GM19455 (cell line): ENCODE results near the gene KCNG2.
"Not testable (repeated sequence)": the region's sequence is repeated elsewhere in the genome, so short reads cannot be mapped to it uniquely, and the experiment has no call there.

Source experiments
- ATAC-seq: cut with Tn5 transposase; IDR thresholded peaks from one replicate; pipeline ENCODE4 v1.9.1; 2021; ENCODE audit not compliant: unreplicated experiment

Gene KCNG2, protein sequence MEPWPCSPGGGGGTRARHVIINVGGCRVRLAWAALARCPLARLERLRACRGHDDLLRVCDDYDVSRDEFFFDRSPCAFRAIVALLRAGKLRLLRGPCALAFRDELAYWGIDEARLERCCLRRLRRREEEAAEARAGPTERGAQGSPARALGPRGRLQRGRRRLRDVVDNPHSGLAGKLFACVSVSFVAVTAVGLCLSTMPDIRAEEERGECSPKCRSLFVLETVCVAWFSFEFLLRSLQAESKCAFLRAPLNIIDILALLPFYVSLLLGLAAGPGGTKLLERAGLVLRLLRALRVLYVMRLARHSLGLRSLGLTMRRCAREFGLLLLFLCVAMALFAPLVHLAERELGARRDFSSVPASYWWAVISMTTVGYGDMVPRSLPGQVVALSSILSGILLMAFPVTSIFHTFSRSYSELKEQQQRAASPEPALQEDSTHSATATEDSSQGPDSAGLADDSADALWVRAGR

DNA sequence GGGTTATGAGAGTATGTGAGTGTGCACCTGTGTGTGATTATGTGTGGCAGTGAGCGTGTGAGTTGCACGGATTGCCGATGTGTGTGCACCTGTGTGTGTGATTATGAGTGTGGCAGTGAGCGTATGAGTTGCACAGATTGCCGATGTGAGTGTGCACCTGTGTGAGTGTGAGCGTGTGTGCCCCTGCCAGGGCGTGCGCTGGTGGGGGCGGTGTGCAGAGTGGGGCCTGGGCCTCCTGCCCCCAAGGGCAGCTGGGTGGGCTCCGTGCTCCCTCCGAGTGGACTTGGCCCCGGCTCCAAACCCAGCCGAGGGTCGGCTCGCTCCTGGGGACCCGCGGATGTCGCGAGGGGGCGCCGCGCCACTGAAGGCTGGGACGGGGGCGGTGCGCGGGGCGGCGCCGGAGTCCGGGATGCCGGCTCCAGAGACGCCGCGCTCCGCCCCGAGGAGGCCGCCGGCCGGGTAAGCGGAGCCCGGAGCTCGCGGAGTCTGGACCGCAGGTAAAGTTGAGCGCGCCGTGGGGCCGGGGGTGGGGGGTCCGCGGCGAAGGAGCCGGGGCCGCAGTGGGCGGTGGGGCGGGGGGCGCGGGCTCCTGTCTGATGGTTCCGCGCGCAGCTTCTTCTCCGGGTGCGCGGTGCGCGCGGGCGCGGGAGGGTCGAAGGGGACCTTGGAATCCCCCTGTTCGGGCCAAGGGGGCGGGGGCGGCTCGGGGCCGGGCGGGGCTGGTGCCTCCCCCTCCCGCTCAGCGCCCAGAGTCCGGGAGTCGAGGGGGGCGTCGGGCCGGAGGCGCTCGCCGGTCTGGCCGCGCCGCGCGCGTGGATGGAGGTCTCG lies at the start of gene KCNG2:
TSS of gene KCNG2 (plus strand) at position 421 of the 828 bp plus-strand sequence. CDS start 65,730 bp downstream, outside the sequence.
- no peak for ATAC-seq

DNA sequence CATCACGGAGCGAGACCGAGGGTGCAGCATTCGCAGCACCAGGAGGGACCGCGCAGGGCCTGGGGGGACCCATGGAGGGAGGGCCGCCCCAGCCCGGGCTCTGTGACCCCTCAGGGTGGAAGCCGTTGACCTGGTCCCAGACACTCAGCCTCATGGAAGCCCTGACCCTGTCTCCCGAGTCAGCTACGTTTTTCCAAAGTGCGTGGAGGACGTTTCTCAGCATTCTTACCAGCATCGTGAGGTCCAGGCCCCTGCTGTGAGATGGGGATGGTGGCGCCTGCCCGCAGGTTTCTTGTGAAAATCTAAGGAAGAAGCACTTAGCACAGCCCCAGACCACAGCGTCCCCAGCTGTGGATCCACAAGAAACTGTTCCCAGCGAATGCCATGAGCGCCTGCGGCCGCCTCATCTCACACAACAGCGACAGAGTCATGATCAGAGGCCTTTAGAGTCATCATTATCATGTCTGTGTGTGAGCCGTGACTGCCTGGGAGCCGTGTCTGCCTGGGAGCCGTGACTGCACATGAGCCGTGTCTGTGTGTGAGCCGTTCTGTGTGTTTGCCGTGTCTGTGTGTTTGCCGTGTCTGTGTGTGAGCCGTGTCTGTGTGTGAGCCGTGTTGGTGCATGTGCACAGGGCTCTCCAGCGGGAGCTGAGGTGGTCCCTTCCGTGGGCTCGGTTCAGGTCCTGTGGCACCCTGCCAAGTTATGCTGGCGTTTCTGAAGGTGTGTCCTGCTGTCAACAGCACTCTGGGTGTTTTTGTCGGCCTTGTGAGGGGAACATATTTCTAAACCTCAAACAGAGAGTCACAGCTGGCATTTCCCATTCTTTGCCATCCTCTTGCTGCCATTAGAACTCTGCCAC lies 49.2 kb upstream of the KCNG2 start:
- no peak for ATAC-seq

DNA sequence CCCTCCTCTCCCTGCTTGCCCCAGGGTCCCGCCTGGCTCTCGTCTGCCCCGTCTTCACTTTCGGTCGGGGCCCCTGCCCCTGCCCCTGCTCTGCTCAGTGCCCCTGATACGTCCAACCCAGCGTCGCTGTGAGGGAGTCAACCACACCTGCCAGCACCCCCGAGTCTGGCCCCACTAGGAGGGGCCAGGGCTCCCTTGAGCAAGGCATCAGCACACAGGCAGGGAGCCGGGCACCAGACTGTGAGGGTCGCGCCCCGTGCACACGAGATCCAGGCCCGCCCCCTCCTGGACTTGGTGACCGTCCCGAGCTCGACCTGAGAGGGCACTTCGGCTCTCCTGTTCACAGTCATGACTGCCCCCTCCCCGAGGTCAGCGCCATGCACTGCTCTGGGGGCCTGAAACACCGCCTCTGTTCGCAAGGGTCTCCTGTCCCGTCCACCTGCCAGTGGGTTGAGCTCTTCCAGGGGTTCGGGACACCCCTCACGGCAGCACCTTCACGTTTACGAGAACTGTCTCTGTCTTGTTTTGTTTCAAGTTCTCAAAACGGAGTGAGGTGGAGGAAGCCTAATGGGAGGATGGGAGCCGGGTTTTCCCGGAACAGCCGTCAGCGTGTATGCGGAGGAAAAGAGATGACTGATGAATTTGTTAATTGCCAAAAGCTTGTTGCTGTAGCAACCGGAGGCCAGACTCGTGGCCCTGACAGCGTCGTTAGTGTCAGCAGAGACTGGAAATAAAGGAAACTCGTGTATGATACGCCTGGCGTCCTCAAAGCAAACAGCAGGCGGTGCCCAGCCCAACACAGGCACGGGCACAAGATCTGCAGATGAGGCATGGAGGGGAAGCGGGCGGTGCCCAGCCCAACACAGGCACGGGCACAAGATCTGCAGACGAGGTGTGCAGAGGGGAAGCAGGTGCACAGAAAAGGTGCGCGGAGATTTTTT lies 48.2 kb upstream of the KCNG2 start:
- ATAC-seq = no peak

DNA sequence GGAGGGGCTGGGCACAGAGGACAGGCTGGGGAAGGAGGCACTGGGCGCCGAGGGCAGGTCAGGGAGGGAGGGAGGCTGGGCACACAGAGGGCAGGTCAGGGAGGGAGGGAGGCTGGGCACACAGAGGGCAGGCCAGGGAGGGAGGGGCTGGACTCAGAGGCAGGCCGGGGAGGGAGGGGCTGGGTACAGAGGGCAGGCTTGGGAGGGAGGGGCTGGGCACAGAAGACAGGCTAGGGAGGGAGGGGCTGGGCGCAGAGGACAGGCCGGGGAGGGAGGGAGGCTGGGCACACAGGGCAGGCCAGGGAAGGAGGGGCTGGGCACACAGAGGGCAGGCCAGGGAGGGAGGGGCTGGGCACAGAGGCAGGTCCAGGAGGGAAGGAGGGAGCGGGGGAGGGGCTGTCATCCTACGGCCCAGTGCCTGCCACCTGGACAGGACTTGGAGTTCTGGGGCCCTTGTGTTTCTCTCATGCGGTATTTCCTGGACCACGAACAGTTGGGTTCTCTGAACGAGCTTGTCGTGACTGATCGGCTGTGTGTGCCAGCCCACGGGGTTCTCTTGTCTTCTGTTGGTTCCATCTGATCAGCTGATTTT lies 46.7 kb upstream of the KCNG2 start:
- ATAC-seq = no peak

DNA sequence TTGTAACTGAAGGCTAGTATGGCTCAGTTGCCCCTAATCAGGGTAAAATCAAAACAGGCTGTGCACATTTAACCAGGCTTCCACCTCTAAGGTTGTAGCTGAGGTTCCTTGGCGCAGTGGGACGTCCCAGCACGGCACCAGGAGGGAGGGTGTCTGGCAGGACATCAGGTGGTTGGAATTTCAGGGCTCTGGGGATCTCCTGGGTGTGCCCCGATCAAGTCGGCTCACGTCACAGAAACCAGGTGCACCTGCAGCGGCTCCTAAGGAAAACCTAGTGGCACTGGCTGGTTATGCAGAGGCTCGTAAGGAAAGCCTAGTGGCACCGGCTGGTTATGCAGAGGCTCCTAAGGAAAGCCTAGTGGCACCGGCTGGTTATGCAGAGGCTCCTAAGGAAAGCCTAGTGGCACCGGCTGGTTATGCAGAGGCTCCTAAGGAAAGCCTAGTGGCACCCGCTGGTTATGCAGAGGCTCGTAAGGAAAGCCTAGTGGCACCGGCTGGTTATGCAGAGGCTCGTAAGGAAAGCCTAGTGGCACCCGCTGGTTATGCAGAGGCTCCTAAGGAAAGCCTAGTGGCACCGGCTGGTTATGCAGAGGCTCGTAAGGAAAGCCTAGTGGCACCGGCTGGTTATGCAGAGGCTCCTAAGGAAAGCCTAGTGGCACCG lies 45.7 kb upstream of the KCNG2 start:
- not testable (repeated sequence) for ATAC-seq

DNA sequence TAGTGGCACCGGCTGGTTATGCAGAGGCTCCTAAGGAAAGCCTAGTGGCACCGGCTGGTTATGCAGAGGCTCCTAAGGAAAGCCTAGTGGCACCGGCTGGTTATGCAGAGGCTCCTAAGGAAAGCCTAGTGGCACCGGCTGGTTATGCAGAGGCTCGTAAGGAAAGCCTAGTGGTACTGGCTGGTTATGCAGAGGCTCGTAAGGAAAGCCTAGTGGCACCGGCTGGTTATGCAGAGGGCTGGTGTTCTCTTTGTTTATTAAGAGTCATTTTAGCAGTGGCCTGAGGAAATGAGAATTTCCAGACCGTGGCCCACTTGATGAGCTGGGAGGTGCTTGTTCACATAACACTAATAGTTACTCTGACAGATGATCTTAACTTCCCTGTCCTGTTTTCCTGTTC lies 44.8 kb upstream of the KCNG2 start:
- not testable (repeated sequence) for ATAC-seq

DNA sequence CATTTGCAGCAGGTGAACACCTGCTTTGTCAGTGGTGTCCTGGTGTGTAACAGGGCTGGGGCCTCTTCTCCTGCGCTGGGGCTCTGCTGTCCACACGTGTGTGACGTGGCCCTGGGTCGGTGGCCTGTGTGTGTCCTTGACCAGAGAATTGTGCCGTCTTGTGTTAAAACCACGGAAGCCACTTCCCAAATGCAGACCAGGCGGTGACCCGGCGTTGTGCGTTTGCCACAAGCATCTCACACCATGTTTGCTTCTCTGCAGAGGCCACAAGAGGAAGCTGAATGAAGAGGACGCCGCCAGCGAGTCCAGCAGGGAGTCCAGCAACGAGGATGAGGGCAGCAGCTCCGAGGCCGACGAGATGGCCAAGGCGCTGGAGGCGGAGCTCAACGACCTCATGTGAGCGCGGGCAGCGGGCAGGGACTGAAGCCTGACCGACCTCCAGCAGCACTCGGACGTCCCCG lies 44.3 kb upstream of the KCNG2 start:
- ATAC-seq = no peak

DNA sequence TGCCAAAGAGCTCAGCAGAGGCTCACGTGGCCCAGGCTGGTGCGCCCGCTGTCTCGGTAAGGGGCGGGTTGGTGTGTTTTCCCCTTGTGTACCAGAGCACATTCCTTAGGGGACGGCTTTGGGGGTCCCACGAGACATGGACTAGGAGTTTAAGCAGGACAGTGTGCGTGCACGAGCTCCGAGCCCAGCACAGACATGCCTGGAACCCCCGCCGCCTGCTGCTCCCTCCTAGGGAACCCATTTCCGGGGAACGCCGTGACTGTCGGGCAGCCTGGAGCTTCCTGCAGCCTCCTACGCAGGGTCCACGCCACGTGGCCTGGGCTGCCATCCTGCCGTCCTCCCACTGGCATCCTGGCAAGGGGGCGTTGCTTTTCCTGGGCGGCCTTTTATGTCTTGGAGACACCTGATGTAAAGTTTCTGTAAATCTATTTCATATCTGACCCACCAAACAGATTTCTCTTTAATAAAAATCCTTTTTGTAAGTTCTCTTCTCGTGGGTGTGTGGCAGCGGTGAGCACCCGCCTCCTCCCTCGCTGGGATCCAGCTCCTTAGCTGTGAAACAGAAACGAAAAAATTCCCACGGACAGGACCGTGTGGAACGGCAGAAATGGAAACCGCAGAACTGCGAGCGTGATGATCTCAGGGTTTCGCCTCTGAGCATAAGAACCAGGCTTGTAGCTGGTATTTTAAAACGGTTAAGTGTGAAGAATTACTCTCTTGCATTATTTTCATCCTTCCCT lies 43.5 kb upstream of the KCNG2 start:
- ATAC-seq = no peak

DNA sequence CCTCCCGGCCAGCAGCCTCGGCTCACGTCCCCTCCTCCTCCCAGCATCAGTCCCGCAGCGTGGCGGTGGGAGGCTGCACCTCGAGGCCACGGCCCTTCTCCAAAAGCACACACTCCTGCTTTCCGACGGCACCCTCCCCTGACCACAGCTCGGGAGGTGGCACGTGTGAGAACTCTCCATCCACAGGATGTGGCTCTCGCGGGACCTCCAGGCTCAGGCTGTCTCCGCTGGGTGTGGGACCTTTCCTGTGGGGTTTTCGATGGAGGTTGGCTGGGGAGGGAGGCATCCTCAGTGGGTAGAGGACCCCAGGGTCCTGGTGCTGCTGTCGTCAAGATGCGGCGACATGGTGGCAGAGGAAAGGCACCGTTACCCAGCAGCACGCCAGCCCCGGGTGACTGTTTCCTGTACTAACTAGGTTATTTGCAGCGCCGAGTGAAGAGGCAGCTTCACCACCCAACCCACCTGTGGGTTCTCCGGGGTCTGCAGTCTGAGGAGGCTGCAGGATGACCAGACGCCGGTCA lies 42.8 kb upstream of the KCNG2 start:
- no peak for ATAC-seq

DNA sequence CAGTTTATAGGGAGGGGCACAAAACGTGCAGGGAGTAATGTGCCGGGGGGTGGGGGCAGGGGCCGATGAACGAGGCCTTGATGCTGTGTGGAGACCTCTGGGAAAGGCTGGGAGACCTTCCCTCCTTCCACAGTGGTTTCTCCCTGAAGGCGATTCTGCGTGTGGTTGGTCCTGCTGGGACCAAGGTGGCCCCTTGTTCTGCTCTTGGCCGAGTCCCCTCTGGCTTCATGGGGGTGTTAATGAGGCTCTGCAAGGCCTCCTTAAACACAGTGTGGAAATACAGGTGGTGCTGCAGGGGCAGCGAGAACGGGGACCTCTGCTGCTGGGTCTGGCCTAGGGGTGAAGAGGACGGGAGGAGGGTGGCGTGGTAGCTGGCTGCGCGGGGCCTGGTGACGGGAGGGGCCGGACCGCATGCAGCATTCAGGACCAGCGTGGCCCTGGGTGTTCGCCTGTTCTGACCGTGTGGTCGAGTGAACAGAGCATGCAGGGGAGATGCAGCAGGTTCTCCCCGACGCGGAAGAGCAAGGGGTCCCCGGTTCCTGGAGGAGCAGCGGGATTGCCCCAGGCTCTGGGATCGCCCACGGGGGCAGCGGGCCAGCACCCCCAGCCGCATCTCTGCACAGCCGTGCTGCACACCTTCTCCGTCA lies 42.1 kb upstream of the KCNG2 start:
- no peak for ATAC-seq

DNA sequence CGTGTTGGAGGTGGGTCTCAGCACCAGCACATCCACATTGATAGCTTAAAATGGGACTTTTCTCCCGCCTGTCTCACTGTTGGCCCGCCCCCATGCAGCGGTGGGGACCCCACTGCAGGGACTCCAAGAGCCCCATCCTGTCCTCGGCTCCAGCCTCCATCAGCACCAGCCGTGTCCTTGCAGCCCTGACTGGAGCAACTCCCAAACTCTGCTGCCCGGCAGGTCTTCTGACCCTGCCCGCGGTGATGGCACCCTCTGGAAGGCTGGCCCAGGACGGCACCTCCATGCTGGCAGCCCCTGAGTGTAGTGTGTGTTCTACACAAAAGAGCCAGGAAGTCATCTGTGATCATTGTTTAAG lies 41.6 kb upstream of the KCNG2 start:
- no peak for ATAC-seq

DNA sequence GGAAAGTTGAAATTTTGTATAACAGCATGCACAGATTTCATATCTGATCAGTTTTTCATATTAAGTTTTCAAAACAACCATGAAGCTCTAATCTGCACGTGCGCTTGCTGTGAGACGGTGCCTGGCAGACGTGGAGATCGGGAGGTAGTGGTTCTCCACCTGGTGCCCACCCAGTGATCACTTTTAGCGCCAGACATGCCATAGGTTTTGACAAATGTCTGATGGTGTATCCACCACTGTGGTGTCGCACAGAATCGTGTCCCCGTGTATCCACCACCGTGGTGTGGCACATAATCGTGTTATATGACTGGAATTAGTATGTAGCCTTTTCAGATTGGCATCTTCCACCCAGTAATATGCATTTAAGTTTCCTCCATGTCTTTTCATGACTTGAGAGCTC lies 40.9 kb upstream of the KCNG2 start:
- no peak for ATAC-seq

DNA sequence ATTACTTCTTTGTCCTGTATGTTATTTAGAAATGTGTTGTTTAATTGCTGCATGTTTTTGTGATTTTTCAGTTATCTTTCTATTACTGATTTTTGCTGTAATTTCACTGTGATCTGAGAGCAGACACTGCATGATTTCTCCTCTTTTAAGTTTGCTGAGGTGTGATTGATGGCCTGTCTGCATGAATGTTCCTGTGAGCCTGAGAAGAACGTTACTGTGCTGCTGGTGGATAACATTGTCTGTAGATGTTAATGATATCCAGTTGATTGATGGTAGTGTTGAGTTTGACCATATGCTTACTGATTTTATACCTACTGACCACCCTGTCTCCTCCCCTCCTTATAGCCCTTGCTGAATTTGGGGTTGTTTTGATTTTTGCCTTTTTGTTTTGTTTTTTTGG lies 37.4 kb upstream of the KCNG2 start:
- ATAC-seq = no peak

DNA sequence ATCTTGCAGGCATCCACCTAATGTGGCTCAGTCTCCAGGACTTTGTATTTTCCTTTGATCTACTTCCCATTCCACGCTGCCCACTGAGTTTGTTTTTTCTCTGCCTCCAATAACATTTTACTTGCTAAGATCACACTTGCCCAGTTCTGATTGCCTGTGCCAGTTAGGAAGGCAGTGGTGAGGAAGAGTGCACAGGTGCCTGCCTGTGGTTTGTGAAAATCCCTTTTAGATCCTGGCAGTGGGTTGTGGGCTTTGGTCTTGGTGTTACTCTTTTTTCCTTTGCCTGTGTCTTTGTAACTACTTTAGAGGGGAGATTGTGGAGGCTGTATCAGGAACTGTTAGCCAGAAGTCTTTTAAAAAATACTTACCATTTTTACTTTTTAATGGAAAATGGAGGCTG lies 36.9 kb upstream of the KCNG2 start:
- ATAC-seq = no peak

DNA sequence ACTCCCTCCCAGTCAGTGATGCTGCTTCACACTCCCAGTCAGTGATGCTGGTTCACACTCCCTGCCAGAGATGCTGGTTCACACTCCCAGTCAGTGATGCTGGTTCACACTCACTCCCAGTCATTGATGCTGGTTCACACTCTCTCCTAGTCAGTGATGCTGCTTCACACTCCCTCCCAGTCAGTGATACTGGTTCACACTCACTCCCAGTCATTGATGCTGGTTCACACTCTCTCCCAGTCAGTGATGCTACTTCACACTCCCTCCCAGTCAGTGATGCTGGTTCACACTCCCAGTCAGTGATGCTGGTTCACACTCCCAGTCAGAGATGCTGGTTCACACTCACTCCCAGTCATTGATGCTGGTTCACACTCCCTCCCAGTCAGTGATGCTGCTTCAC lies 34.3 kb upstream of the KCNG2 start:
- no peak for ATAC-seq

DNA sequence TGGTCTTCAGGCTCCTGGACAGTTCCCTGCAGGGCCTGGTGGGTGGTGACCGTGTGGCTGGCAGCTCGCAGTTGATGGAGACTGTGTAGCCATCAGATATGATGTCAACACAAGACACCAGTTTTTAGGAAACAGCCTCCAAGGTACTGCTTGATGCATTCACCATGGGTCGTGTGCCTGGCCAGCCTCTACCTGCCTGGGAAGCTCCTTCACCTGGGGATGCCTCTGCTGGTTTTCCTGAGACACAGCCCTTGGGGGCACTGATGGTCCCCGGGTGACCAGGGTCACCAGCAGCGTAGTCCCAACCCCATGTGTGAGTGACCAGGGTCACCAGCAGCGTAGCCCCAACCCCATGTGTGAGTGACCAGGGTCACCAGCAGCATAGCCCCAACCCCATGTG lies 33.6 kb upstream of the KCNG2 start:
- no peak for ATAC-seq

DNA sequence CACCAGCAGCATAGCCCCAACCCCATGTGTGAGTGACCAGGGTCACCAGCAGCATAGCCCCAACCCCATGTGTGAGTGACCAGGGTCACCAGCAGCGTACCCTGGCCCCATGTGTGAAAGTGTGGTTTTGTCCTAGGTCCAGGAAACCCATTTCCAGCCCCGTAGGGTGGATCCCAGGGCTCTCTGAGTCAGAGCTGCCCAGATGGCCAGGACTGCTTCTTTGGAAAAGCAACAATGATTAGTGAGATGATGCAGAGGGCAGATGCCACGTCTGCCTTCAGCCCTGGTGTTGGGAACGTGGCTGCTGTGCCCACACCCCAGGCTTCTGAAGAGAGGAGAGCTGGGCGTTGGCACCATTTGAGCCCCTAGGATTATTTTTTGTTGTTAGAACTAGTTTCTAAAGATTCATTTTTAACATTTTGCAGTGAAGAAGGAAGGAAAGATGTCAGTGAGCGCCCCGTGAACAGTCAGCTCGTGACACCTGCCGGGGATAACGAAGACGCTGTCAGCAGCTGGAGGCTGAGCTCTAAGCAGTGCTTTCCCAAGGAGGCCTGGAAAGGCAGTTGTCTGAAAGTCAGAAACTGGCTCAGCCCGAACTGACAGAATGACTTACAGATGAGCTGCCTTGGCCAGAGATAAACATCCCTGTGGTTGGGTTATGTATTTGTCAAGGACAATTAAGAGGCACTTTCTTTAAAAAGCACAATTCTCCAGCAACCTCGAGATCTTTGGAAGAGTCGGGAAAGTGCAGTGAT lies 32.1 kb upstream of the KCNG2 start:
- ATAC-seq = no peak
